Measurements from ENCODE around the gene DUSP14. TPM values are rescaled to one million over a fixed set of nuclear protein-coding genes. Genes with fewer than 3 reads are reported as not detected.

DUSP14 gene
- total and polyA plus RNA-seq, 2 of the 8 experiments (the other 6 are each of a cell fraction or from before 2014, with no cell fraction given): 22.1 to 37.9 TPM

DNA sequence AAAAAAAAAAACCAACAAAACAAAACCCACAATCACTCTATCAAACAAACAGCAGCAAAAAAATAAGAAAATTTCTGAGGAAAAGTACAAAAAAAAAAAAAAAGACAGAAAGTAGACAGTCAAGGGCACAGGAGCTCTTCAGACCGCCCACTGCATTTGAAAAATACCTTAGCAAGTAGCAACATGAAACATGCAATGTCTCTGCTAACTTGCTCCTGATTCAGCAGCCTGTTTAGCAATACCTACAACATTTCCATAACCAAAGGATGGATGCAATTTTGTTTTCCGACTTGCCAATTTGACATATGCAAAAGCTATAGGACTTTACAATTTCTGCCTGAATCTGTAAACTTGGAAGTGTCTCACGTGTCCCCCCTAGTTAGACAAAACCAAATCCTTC is 62.1 kb downstream of the DUSP14 start:
- H3K79me1 ChIP-seq (ENCODE audit: low read depth, low read length): no peaks in the 10 kb centered on the region
- peaks cover 0 to 13% (median 4%) of the 10 kb centered on the region in 4 experiments; a peak in 4 of 8 replicates for H3K36me3 ChIP-seq (ENCODE audit: control insufficient read depth in 2 of 4, insufficient read depth in 4 of 4, low read length in 3 of 4)
- POLR2A ChIA-PET (ENCODE audit: partially characterized antibody): interaction anchor here (0.6 to 1.3 kb wide), 3 partner anchors 9 to 184 kb away, joined by 3 to 5 read pairs (median 4); no protein-coding TSS in a partner anchor
- H2BK12ac ChIP-seq (ENCODE audit: low read depth, low read length): no peak overlapping the region
- CTCF ChIA-PET (ENCODE audit: partially characterized antibody): interaction anchor here (0.7 to 2.2 kb wide), 3 partner anchors 18 to 70 kb away, joined by 4 to 13 read pairs (median 4); no protein-coding TSS in a partner anchor
- DNase-seq (ENCODE audit: low read depth in 1 of 2, low spot score in 2 of 2): no peak
- H3K18ac ChIP-seq (ENCODE audit: extremely low read depth, low read length): no peak overlapping the region
- H3K79me2 ChIP-seq (ENCODE audit: control insufficient read depth in 1 of 2, insufficient read depth in 2 of 2, low read length in 2 of 2): no peaks in the 10 kb centered on the region
- no peak overlapping the region for H3K4ac ChIP-seq (replicated peaks; ENCODE audit: insufficient read length, low read depth, low read length)
- no peak overlapping the region for H3K4me3 ChIP-seq (ENCODE audit: extremely low read depth in 1 of 4, insufficient read depth in 2 of 4, low read depth in 3 of 4, low read length in 4 of 4)
- no peaks in the 10 kb centered on the region for H4K20me1 ChIP-seq (replicated peaks in 1 of 2; ENCODE audit: control insufficient read depth in 1 of 2, insufficient read depth in 2 of 2, low read length in 2 of 2)
- FAIRE-seq: no peak
- H3K4me1 ChIP-seq (replicated peaks in 1 of 4; ENCODE audit: control insufficient read depth in 3 of 4, insufficient read depth in 4 of 4, low read length in 3 of 4): no peaks in the 10 kb centered on the region
- TF ChIP-seq NANOG (IDR thresholded peaks at IDR 0.05; ENCODE audit: insufficient read depth, low read depth, low read length, poor library complexity, severe bottlenecking): no peak
- no peak for TF ChIP-seq JUN (IDR thresholded peaks at IDR 0.05; ENCODE audit: low read depth, low read length)
- no peak for TF ChIP-seq CEBPB (IDR thresholded peaks at IDR 0.05; ENCODE audit: low read depth, low read length)
- no peak for TF ChIP-seq TAF1 (IDR thresholded peaks at IDR 0.05; ENCODE audit: low read depth, low read length)
- no peak for TF ChIP-seq RBBP5 (IDR thresholded peaks at IDR 0.05; ENCODE audit: borderline replicate concordance, low read depth, low read length)
- TF ChIP-seq TEAD4 (IDR thresholded peaks at IDR 0.05; ENCODE audit: low read depth, low read length): no peak
- H2BK20ac ChIP-seq (ENCODE audit: low read length): no peak overlapping the region
- no peak overlapping the region for H4K5ac ChIP-seq (ENCODE audit: insufficient read length, low read depth, low read length)
- H2BK5ac ChIP-seq (ENCODE audit: low read depth, low read length): no peak overlapping the region
- no peak overlapping the region for H3K56ac ChIP-seq (replicated peaks; ENCODE audit: insufficient read length, low read depth, low read length)
- WGBS, 2 experiments (ENCODE audit: extremely low coverage in 1 of 2, insufficient coverage in 1 of 2, insufficient read length in 1 of 2, insufficient replicate concordance in 2 of 2, low coverage in 1 of 2, low lambda C conversion rate in 2 of 2, missing lambda C conversion rate in 1 of 2): 91% methylated on average over 3 of the region's 3 CpGs; no CpG with 5 or more reads in 1 of the 2 experiments
- H3K23ac ChIP-seq (ENCODE audit: insufficient read length): no peak overlapping the region
- H2AFZ ChIP-seq (ENCODE audit: low read length): no peak overlapping the region
- no peak overlapping the region for H3K4me2 ChIP-seq (ENCODE audit: insufficient read depth in 1 of 2, low read depth in 2 of 2, low read length in 2 of 2)
- no peaks in the 10 kb centered on the region for H3K9me3 ChIP-seq (ENCODE audit: insufficient read depth in 2 of 2, low read depth in 1 of 2, low read length in 1 of 2)
- H3K23me2 ChIP-seq (ENCODE audit: low read depth, low read length): no peaks in the 10 kb centered on the region
- H3K9ac ChIP-seq (replicated peaks in 1 of 4; ENCODE audit: extremely low read depth in 1 of 4, low read depth in 3 of 4, low read length in 3 of 4): no peak overlapping the region
- no peak overlapping the region for H2BK120ac ChIP-seq (replicated peaks; ENCODE audit: low read depth, low read length)
- H4K8ac ChIP-seq (ENCODE audit: extremely low read depth, insufficient read depth, low read length): no peak overlapping the region
- H2BK15ac ChIP-seq (ENCODE audit: low read length): no peak overlapping the region
- no peak overlapping the region for H3K14ac ChIP-seq (ENCODE audit: insufficient read length)
- no peak overlapping the region for H3K27ac ChIP-seq (ENCODE audit: low read depth, low read length)
- H2AK5ac ChIP-seq (ENCODE audit: low read depth, low read length): no peak overlapping the region
- H4K91ac ChIP-seq (replicated peaks; ENCODE audit: insufficient read length, low read length): no peak overlapping the region
- peaks cover 0 to 1% (median 0%) of the 10 kb centered on the region in 4 experiments; a peak in 1 of 7 replicates for H3K27me3 ChIP-seq (replicated peaks in 1 of 4; ENCODE audit: control insufficient read depth in 3 of 4, extremely low read depth in 1 of 4, insufficient read depth in 3 of 4, low read length in 3 of 4)
